Large intestine (tissue), 12 donors: ENCODE measurements around the gene SUPT6H. TPM values are rescaled to one million over a fixed set of nuclear protein-coding genes. Genes with fewer than 3 reads are reported as not detected.

Source experiments
- DNase-seq, 2 donors: peaks; one replicate each; pipeline versions ENCODE4 v3.0.0 to v3.0.0-alpha.2; 2013
- H3K27ac ChIP-seq: one replicate; pipeline ENCODE4 v1.5.1; 2013; ENCODE audit warnings: low read length
- H3K27me3 ChIP-seq: 2 replicates; pipeline ENCODE4 v1.6.1; 2013; ENCODE audit warnings: low read length; ENCODE audit not compliant: control insufficient read depth, insufficient read depth
- H3K36me3 ChIP-seq: 2 replicates; pipeline ENCODE4 v1.6.1; 2013; ENCODE audit warnings: low read length; ENCODE audit not compliant: control insufficient read depth, insufficient read depth
- H3K4me1 ChIP-seq: one replicate; pipeline ENCODE4 v1.6.1; 2013; ENCODE audit warnings: low read length; ENCODE audit not compliant: control insufficient read depth, insufficient read depth
- H3K4me3 ChIP-seq: one replicate; pipeline ENCODE4 v1.5.1; 2013; ENCODE audit warnings: low read length
- H3K9me3 ChIP-seq: one replicate; pipeline ENCODE4 v1.6.1; 2013; ENCODE audit warnings: mild to moderate bottlenecking, low read depth, low read length, moderate library complexity; ENCODE audit not compliant: control insufficient read depth
- WGBS: methylation state at CpG from one replicate; pipeline ENCODE4 v1.1.5; 2013; ENCODE audit warnings: low lambda C conversion rate; ENCODE audit not compliant: insufficient coverage; 5-methylcytosine and 5-hydroxymethylcytosine counted together
- long read RNA-seq, 11 donors: transcript quantifications; one replicate each; lab custom pipeline, GENCODE V29; 2026
- polyA plus RNA-seq: library from polyadenylated mRNA; unstranded; fragments of 120-200 nt; gene quantifications from one replicate; pipeline ENCODE4 v1.2.1, GENCODE V29; 2013

The SUPT6H gene
- polyA plus RNA-seq, result 65.9 TPM
- long read RNA-seq, donor 1, full-length matches to known transcripts, result 2 of 2 reads
- long read RNA-seq, donor 1, partial matches to known transcripts, result 0 of 2 reads
- long read RNA-seq, donor 1, other reads (novel, unspliced or antisense), result 0 of 2 reads
- long read RNA-seq, donor 2, full-length matches to known transcripts, result 2 of 13 reads
- long read RNA-seq, donor 2, partial matches to known transcripts, result 11 of 13 reads
- long read RNA-seq, donor 2, other reads (novel, unspliced or antisense), result 0 of 13 reads
- long read RNA-seq, donor 3, result 0 reads
- long read RNA-seq, donor 4, result 0 reads
- long read RNA-seq, donor 5, full-length matches to known transcripts, result 2 of 2 reads
- long read RNA-seq, donor 5, partial matches to known transcripts, result 0 of 2 reads
- long read RNA-seq, donor 5, other reads (novel, unspliced or antisense), result 0 of 2 reads
- long read RNA-seq, donor 6, full-length matches to known transcripts, result 1 of 19 reads
- long read RNA-seq, donor 6, partial matches to known transcripts, result 18 of 19 reads
- long read RNA-seq, donor 6, other reads (novel, unspliced or antisense), result 0 of 19 reads
- long read RNA-seq, donor 7, partial matches to known transcripts, result 6 of 6 reads
- long read RNA-seq, donor 7, other reads (novel, unspliced or antisense), result 0 of 6 reads
- long read RNA-seq, donor 8, full-length matches to known transcripts, result 2 of 34 reads
- long read RNA-seq, donor 8, partial matches to known transcripts, result 32 of 34 reads
- long read RNA-seq, donor 8, other reads (novel, unspliced or antisense), result 0 of 34 reads
- long read RNA-seq, donor 9, full-length matches to known transcripts, result 1 of 8 reads
- long read RNA-seq, donor 9, partial matches to known transcripts, result 7 of 8 reads
- long read RNA-seq, donor 9, other reads (novel, unspliced or antisense), result 0 of 8 reads
- long read RNA-seq, donor 10, full-length matches to known transcripts, result 2 of 26 reads
- long read RNA-seq, donor 10, partial matches to known transcripts, result 24 of 26 reads
- long read RNA-seq, donor 10, other reads (novel, unspliced or antisense), result 0 of 26 reads
- long read RNA-seq, donor 11, result 0 reads

DNA sequence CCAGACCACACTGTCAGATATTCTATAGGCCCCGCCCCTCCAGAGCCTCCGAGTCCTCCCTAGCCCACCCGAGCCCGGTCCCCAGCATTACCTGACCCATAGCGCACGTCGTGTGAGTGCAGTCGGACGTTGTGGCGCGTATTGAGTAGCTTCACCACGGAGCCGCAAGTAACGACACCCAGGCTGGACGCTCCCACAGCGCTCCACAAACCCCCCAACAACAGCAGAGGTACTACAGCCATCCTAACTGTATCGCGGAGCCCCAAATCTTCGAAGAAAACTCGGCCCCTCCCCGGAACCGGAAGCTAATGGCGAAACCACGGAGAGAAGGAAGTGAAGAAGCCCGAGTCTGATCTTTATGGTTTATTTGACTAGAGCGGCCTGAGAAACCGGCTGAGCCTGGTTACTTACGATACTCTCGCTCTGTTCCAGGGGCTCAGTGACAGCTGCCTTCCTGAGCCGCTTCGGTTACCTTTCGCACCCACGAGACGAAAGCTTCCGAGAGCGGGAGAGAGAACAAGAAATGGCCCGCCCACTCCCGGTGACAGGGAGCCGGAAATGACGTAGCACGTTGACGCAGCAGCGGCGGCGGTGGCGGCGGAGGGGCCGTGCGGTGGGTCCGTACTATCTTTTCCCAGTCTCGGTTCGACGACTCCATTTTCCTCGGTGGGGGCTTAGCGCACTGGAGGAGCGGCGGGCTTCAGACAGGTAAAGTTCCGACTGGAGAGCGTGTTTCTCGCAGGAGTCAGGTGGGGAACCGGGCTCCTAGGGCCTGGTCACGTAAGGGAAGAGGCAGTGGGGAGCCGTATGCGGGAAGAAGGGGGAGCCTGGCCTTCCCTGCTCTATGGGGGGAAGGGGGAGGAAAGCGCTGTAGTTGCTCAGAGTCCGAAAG lies at the start of gene SUPT6H, which contains the start of gene SDF2:
Gene SUPT6H (plus strand): TSS at position 571 of the 892 bp plus-strand sequence. CDS start 11,197 bp downstream, outside the sequence.
Gene SDF2 (minus strand): TSS at position 272 of the 892 bp plus-strand sequence. CDS start 30 bp downstream, at position 242.
- Histone ChIP-seq H3K36me3 (peaks cover 24% of the 10 kb centered on the region), H3K27ac (peak within 1 kb of the TSS; percentile 96), H3K27me3 (no peaks in the 10 kb centered on the region), H3K4me1 (peaks cover 8% of the 10 kb centered on the region), H3K9me3 (peaks cover 15% of the 10 kb centered on the region), H3K4me3 (peak within 1 kb of the TSS; percentile 91)
- DNase-seq, result peak; percentile 83 to 96
- no CpG with 5 or more reads among the region's 66 CpGs for WGBS

DNA sequence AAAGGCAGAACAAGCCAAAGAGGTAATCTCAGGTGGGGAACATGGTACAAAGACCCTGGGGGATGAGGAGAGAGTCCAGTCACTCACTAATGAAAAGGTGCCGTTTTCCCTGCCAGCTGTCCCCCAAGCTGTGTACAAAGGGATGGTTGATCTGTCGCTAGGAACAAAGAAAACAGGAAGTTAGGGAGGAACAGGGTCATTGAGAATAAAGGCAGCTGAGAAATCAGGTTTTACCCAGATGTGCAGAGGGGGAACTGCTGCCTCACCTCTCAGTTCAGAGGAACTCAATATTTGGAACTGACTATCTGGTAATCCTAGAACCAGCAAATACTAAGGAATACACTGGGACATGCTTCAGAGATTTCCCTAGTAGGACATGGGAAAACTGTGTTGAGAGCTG lies 49.5 kb upstream of the SUPT6H start:
- no peak for DNase-seq
- WGBS, result 33% methylated on average over 1 of the region's 2 CpGs
- Histone ChIP-seq H3K36me3 (peaks cover 42% of the 10 kb centered on the region), H3K27ac (no peak overlapping the region), H3K4me3 (no peak overlapping the region), H3K9me3 (no peaks in the 10 kb centered on the region), H3K27me3 (no peaks in the 10 kb centered on the region), H3K4me1 (peaks cover 9% of the 10 kb centered on the region)

DNA sequence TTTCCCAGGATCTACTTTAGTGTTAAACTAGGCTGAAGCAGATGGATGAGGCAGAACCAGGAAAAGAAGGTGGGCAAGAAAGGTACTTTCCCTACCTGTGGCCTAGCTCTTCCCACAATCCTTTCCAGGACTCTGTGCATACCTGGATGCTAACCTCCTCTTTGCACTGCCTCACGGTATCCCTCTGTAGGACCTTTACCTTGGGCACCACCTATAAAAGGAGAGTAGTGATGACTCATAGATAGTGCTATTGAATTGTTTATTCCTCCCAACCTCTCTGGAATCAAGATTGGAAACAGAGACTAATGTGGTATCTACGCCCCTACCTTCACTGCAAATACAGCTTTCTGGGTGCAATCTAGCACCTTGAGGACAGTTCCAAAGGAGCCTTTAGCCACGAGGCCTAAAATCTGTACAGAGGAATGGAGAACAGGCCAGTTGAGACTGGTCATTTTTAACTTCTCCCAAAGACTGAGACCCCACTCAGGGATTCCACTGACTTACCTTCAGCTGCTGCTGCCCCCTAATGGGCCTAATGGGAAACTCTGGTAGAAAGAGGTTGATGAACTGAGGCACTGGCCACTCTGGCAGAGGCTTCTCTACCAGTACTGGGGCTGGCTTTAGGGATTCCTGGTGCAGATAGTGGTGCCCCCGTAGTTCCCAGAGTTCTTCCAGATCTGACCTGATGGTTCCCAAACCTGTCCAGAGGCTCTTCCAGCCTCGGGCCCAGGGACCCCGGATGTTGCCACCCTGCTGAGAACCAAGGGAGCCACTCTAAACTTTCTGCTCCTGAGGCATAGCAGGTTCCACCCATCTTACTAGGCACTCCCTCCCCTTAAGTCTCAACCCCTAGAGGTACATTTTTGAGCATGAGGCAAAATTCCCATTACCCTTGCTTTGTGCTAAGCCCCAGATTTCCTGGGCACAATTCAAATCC lies 48.8 kb upstream of the SUPT6H start:
- H3K9me3 ChIP-seq, result no peaks in the 10 kb centered on the region
- DNase-seq, result no peak
- WGBS, result no CpG with 5 or more reads among the region's 6 CpGs
- H3K27me3 ChIP-seq, result no peaks in the 10 kb centered on the region
- H3K27ac ChIP-seq, result no peak overlapping the region
- H3K4me3 ChIP-seq, result no peak overlapping the region
- H3K4me1 ChIP-seq, result peaks cover 9% of the 10 kb centered on the region
- peaks cover 47% of the 10 kb centered on the region for H3K36me3 ChIP-seq

DNA sequence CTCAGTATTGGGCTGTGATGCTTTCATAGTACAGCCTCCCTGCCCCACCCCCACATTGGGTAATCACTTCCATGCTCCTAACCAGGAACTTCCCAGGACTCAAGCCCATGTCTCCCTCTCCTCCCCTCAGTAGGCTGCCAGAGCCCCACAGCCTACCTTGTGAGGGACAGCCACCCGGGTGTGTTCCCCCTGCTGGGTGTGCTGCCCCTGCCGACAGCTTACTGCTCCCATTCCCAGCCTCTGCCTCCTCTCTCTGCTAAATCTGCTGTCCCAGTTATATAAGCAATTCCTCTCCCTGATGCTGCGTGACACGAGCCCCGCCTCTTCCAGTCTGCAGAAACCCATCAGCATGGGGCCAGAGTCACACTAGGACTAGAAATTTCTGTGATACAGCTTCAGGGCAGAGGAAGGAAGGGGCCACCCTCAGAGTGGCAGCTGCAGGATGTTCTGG lies 48.0 kb upstream of the SUPT6H start, which contains the start of gene RSKR:
Gene RSKR (minus strand): TSS at position 255 of the 451 bp plus-strand sequence. CDS start 24 bp downstream, at position 231.
- Histone ChIP-seq H3K4me1 (peaks cover 9% of the 10 kb centered on the region), H3K27me3 (no peaks in the 10 kb centered on the region), H3K27ac (no peak within 1 kb of the TSS), H3K36me3 (peaks cover 55% of the 10 kb centered on the region), H3K9me3 (no peaks in the 10 kb centered on the region), H3K4me3 (no peak within 1 kb of the TSS)
- no CpG with 5 or more reads among the region's 5 CpGs for WGBS
- DNase-seq, result no peak

DNA sequence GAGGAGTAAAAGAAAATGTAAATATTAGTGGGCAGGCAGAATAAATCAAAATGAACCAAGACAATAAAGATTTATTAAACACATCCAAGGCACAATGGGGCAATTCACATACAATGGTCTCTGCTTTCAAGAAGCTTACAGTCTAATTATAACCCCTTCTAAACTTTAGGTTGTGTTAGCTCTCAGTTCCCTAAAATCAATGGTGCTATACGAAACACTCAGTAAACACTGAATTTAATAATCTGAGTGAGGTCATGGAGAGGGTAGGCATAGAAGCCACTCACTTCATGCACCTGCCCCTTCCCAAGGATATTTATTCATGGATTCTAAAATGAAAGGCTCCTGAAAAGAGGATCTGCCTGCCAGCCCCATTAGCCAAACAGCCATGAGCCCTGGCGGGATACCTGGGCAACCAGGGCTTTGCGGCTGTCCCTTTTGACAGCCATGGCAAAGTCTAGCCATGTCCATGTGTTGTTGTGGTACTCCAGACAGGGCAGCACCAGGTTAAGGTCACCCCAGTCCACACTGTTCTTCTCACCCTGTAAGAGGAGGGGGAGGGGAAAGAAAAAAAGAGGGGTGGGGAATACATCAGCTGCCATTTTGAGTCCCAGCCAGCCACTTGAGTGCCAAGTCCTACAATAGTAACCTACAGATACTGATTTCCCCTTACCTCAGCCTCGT lies 46.6 kb upstream of the SUPT6H start:
- Histone ChIP-seq H3K4me3 (no peak overlapping the region), H3K36me3 (peaks cover 67% of the 10 kb centered on the region), H3K27ac (no peak overlapping the region), H3K9me3 (no peaks in the 10 kb centered on the region), H3K4me1 (peaks cover under 1% of the 10 kb centered on the region), H3K27me3 (no peaks in the 10 kb centered on the region)
- WGBS, result no CpG with 5 or more reads among the region's 4 CpGs
- no peak for DNase-seq

DNA sequence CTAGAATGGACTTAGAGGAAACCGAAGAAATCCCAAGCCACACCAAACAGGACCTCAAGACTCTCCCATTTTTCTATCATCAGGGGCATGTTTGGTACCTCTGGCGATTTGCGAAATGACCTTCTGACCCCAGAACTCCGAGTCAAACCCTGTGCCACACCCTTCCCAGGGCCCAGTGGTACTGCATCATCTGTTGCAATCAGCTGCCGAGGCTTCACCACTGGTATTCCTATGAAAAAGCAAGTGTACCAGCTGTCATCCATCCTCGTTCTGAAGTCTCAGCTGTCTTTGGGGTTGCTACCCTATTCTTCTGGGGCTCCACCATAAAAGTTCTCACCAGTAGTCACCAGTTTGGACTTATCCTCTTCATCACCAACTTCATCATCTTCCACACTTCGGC lies 45.7 kb upstream of the SUPT6H start:
- DNase-seq, result no peak
- no CpG with 5 or more reads among the region's 7 CpGs for WGBS
- H3K4me3 ChIP-seq, result no peak overlapping the region
- H3K27ac ChIP-seq, result no peak overlapping the region
- H3K9me3 ChIP-seq, result no peaks in the 10 kb centered on the region
- H3K27me3 ChIP-seq, result no peaks in the 10 kb centered on the region
- H3K4me1 ChIP-seq, result no peaks in the 10 kb centered on the region
- H3K36me3 ChIP-seq, result peaks cover 76% of the 10 kb centered on the region

DNA sequence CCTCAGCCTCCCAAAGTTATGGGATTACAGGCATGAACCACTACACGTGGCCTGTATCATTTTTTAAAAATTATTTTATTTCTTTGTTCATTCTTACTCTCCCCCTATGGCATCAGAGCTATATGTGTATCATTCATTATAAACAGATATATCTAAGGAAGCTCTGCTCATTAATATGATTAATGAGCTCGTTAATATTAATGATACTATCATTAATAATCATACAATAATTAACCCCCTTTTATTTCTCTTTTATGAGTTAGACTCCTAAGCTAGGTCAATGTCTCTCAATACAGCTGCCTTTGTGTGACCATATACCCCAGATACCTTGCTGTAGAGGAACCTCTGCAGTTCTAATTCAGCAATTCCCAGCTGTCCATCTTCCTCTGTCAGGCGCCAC lies 43.5 kb upstream of the SUPT6H start:
- WGBS, result 80% methylated on average over 2 of the region's 3 CpGs
- no peaks in the 10 kb centered on the region for H3K9me3 ChIP-seq
- no peak overlapping the region for H3K27ac ChIP-seq
- DNase-seq, result no peak
- peaks cover 94% of the 10 kb centered on the region for H3K36me3 ChIP-seq
- no peaks in the 10 kb centered on the region for H3K4me1 ChIP-seq
- no peaks in the 10 kb centered on the region for H3K27me3 ChIP-seq
- H3K4me3 ChIP-seq, result no peak overlapping the region

DNA sequence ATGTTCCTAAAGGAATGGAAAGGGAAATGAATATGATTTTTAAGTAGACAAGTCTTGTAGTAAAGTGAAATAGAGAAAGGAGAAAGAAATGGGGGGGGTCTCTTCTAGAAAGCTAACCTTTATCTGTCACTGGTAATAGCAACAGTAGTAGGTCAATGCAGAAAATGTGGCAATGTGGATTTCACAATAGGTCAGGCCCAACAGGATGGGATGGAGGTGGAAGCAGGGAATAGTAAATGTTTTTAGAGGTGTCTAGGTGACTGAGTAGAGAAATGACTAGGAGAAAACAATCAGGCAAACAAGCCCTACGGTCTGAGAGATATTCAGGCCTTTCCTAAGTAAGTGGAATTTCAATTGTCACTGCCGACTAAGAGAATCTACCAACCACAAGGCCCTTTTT lies 42.0 kb upstream of the SUPT6H start:
- no peak for DNase-seq
- WGBS, result no CpG with 5 or more reads among the region's 2 CpGs
- Histone ChIP-seq H3K27ac (no peak overlapping the region), H3K36me3 (peaks cover 94% of the 10 kb centered on the region), H3K4me1 (no peaks in the 10 kb centered on the region), H3K4me3 (no peak overlapping the region), H3K9me3 (no peaks in the 10 kb centered on the region), H3K27me3 (no peaks in the 10 kb centered on the region)
